DND-41 (cell line): Measurements from ENCODE around the gene COMMD4.
"Not testable (repeated sequence)": the region's sequence is repeated elsewhere in the genome, so short reads cannot be mapped to it uniquely, and the experiment has no call there.

Experiments used
- ATAC-seq: fragments of 200-7000 bp; cut with Tn5 transposase; 3 replicates; pipeline ENCODE4 v1.9.1; 2021; ENCODE audit warnings: low read depth; ENCODE audit not compliant: insufficient read depth
- DNase-seq: peaks from one replicate; pipeline ENCODE4 v3.0.0-alpha.2; 2020
- H2AFZ ChIP-seq: 2 replicates; pipeline ENCODE4 v1.6.0; 2012; ENCODE audit warnings: low read depth, low read length
- H3K27ac ChIP-seq: 2 replicates; pipeline ENCODE4 v1.5.1; 2012; ENCODE audit warnings: low read length, inconsistent platforms
- H3K27me3 ChIP-seq: fragments of 200-600 bp; sonication (generic); 2 replicates; pipeline ENCODE4 v1.6.0; 2012; ENCODE audit warnings: low read length, mild to moderate bottlenecking, inconsistent platforms; ENCODE audit not compliant: insufficient read depth, poor library complexity
- H3K36me3 ChIP-seq: 2 replicates; pipeline ENCODE4 v1.5.1; 2012; ENCODE audit warnings: low read length, inconsistent platforms; ENCODE audit not compliant: insufficient read depth
- H3K4me1 ChIP-seq: 2 replicates; pipeline ENCODE4 v1.5.1; 2012; ENCODE audit warnings: mild to moderate bottlenecking, low read length; ENCODE audit not compliant: insufficient read depth
- H3K4me2 ChIP-seq: 2 replicates; pipeline ENCODE4 v1.6.0; 2012; ENCODE audit warnings: mild to moderate bottlenecking, moderate library complexity, low read length, inconsistent platforms; ENCODE audit not compliant: insufficient read depth
- H3K4me3 ChIP-seq, 2 experiments: fragments of 200-600 bp in 1 of 2; shearing (Covaris generic) in 1 of 2; 2 replicates each; pipeline ENCODE4 v1.5.1; 2012 to 2016; ENCODE audit warnings: inconsistent platforms in 2 of 2, low read length in 2 of 2, mild to moderate bottlenecking in 2 of 2, low read depth in 1 of 2, moderate library complexity in 1 of 2
- H3K79me2 ChIP-seq: 2 replicates; pipeline ENCODE4 v1.6.0; 2012; ENCODE audit warnings: low read length, inconsistent platforms; ENCODE audit not compliant: insufficient read depth
- H3K9ac ChIP-seq: 2 replicates; pipeline ENCODE4 v1.6.0; 2012; ENCODE audit warnings: low read depth, mild to moderate bottlenecking, inconsistent platforms, low read length, moderate library complexity
- H3K9me3 ChIP-seq: 2 replicates; pipeline ENCODE4 v1.5.1; 2012; ENCODE audit warnings: low read length, moderate library complexity, mild to moderate bottlenecking, inconsistent platforms; ENCODE audit not compliant: insufficient read depth, severe bottlenecking
- H4K20me1 ChIP-seq: 2 replicates; pipeline ENCODE4 v1.6.0; 2012; ENCODE audit warnings: low read length; ENCODE audit not compliant: insufficient read depth
- EZH2 ChIP-seq: IDR thresholded peaks from 3 replicates; pipeline ENCODE4 v1.6.1; 2012; ENCODE audit warnings: borderline replicate concordance, low read depth, mild to moderate bottlenecking, moderate library complexity, low read length, inconsistent platforms; ENCODE audit not compliant: severe bottlenecking
- TF ChIP-seq, protein P1 (sequence below): IDR thresholded peaks from 2 replicates; pipeline ENCODE4 v1.5.1; 2012; ENCODE audit warnings: borderline replicate concordance, low read length, moderate library complexity, mild to moderate bottlenecking; ENCODE audit not compliant: poor library complexity, severe bottlenecking; ENCODE audit errors: extremely low read depth

COMMD4 gene

DNA sequence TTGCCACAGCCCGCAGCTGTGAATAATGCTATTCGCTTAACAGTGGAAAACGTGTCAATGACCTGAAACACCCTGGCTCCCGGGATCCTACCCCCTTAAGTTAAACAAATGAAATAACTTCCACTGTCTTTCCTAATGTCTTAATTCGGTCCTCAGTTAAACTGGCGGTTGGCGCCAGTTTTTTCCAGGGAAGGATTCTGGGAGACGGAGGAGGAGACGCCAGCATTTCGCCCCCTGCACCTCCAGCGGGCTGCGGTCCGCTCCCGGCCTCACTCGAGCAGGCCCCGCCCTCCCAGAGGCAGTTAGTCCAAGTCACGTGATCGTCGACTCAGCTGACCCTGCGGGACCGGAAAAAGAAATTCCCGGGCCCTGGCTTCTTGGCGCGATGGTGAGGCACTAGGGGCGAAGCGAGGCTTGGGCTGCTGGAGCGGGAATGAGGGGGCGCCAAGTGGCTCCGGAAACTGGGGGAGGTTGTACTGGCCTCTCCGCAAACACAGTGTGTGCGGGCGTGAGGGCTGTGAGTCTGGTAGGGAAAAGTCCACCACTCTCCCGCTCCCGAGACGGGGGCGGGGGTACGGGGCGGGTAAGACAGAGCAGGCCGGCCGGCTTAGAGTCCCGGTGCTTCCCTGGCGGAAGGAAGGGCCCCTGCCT lies at the start of gene COMMD4:
Gene COMMD4, plus strand, starts transcription at position 359 of the 651 bp plus-strand sequence. Its CDS starts 27 bp downstream, at position 386.
- peak within 1 kb of the TSS; percentile 86 for H3K27ac ChIP-seq

DNA sequence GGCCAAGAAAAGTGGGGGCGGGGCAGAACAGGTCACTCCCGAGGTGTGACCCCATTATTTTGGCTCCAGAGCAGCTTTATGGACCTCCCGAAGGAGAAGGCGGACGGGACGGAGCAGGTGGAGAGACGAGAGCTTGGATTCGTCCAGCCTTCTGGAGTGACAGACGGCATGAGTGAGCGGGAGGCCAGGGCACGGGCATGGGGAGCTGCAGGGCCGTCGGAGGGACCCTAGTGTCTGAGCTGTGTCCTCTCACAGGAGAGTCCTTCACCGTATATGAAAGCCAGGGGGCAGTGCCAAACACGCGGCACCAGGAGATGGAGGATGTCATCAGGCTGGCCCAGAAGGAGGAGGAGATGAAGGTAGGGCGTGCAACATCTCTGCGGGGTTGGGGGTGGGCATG lies 42.2 kb upstream of the COMMD4 start:
- DNase-seq, H3K4me2 ChIP-seq, H3K79me2 ChIP-seq, ATAC-seq, H3K27me3 ChIP-seq, H3K4me3 ChIP-seq, H4K20me1 ChIP-seq, H3K27ac ChIP-seq, H2AFZ ChIP-seq, H3K9ac ChIP-seq, H3K4me1 ChIP-seq, H3K36me3 ChIP-seq, H3K9me3 ChIP-seq: not testable (repeated sequence)

More for the DNA sequence above, at the start of gene COMMD4:
- Histone ChIP-seq H3K4me2 (peak within 1 kb of the TSS; percentile 90), H2AFZ (peak within 1 kb of the TSS; percentile 82), H3K36me3 (peaks cover 16% of the 10 kb centered on the region), H3K9me3 (no peaks in the 10 kb centered on the region), H3K79me2 (peaks cover 13% of the 10 kb centered on the region), H3K4me1 (peaks cover 20% of the 10 kb centered on the region), H3K9ac (peak within 1 kb of the TSS; percentile 70), H4K20me1 (no peaks in the 10 kb centered on the region), H3K27me3 (no peaks in the 10 kb centered on the region), H3K4me3 (peak within 1 kb of the TSS; percentile 35 to 63; a peak in 3 of 4 replicates)
- no peak for TF ChIP-seq EZH2
- TF ChIP-seq, protein P1, sequence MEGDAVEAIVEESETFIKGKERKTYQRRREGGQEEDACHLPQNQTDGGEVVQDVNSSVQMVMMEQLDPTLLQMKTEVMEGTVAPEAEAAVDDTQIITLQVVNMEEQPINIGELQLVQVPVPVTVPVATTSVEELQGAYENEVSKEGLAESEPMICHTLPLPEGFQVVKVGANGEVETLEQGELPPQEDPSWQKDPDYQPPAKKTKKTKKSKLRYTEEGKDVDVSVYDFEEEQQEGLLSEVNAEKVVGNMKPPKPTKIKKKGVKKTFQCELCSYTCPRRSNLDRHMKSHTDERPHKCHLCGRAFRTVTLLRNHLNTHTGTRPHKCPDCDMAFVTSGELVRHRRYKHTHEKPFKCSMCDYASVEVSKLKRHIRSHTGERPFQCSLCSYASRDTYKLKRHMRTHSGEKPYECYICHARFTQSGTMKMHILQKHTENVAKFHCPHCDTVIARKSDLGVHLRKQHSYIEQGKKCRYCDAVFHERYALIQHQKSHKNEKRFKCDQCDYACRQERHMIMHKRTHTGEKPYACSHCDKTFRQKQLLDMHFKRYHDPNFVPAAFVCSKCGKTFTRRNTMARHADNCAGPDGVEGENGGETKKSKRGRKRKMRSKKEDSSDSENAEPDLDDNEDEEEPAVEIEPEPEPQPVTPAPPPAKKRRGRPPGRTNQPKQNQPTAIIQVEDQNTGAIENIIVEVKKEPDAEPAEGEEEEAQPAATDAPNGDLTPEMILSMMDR: no peak
- DNase-seq (peak; percentile 90), ATAC-seq (peak; percentile 87)

DNA sequence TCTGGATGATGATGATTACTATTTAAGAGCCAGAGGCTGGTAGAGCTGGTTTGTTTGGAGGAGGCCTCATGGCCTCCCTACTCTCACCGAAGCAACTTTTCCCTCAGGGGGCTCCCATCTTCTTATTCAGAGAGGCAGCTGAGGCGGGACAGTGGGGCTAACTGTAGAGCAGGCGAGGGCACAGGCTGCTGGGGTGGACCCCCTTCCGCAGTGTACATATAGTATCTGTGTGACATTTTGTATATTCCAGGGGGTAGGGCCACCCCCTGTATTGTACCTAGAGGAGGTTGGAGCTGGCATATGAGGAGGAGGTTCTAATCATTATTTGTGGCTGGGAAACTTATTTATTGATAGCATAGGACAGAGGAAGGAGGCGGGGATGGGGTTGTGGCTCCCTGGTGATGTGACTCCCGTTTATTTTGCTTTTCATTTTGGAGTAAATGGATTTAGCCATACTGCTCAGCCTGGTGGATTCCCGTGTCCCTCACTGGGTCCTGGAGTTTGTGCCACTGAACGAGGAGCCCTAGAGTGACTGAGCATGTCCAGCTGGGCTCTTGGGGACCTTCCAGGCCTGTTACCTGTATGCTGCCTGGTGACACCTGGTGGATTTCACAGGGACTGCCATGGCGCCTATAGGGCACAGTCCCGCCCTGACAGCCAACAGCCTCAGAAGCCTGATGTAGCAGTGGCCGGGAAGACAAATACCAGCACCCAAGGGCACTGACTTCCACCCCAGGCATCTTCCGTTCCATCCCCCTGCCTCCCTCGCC lies 37.1 kb upstream of the COMMD4 start:
- H3K79me2 ChIP-seq, H3K27ac ChIP-seq, H3K9ac ChIP-seq, H2AFZ ChIP-seq, H4K20me1 ChIP-seq, H3K4me2 ChIP-seq, H3K4me3 ChIP-seq, H3K27me3 ChIP-seq, H3K4me1 ChIP-seq, H3K9me3 ChIP-seq, H3K36me3 ChIP-seq, DNase-seq: not testable (repeated sequence)
- peak; percentile 62 for ATAC-seq

DNA sequence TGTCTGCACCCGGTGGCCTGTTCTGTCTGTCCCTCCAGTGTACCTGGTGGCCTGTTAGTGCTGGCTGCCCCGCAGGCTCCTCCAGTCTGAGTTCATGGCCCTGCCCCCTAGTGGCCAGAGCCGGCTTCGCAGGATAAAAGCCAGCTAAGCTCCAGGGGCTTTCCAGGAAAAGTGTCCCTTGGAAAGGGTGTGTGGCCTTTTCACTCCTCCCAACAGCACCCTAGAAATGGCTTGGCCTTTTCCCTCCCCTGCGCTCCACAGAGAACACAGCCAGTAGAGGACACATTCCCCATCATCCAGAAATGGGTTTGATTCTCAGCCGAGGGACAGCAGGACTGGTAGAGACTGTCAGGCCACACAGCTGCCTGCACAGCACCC lies 36.6 kb upstream of the COMMD4 start:
- TF ChIP-seq, protein P1: peak; percentile 48
- H3K9ac ChIP-seq, H3K4me2 ChIP-seq, H2AFZ ChIP-seq, H3K4me1 ChIP-seq, H4K20me1 ChIP-seq, H3K4me3 ChIP-seq, H3K36me3 ChIP-seq, H3K27me3 ChIP-seq, H3K79me2 ChIP-seq, H3K27ac ChIP-seq, H3K9me3 ChIP-seq: not testable (repeated sequence)
- peak; percentile 71 for ATAC-seq
- peak; percentile 55 for DNase-seq

DNA sequence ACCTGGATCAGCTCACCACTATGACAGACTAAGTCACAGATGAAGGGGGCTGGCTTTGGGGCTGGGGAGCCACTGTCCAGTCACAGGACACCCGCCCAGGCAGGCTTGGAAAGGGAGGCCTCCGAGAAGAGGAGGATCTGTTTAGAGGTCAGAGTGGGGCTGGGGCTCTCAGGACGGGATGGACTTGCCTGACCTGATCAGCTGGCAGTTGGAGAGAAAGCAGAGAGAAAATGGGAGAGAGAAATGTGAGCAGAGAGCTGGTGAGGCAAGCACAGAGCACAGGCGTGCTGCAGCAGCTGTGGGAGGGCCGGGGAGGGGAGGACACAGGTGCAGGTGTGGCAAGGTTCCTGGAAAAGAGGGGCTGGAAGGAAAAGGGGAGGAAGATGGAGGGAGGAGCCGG lies 35.8 kb upstream of the COMMD4 start:
- ATAC-seq, H3K9me3 ChIP-seq, H3K36me3 ChIP-seq, H2AFZ ChIP-seq, H3K4me1 ChIP-seq, DNase-seq, H3K27me3 ChIP-seq, H3K4me2 ChIP-seq, H3K9ac ChIP-seq, H4K20me1 ChIP-seq, H3K4me3 ChIP-seq, H3K27ac ChIP-seq, H3K79me2 ChIP-seq: not testable (repeated sequence)
